C4-2B (cell line): Measurements from ENCODE around the gene CARMIL1.

Experiments used
- ZFX ChIP-seq: fragments of 450-650 bp; IDR thresholded peaks from 2 replicates; pipeline ENCODE4 v1.6.1; 2017
- TF ChIP-seq, protein P1 (sequence below): fragments of 450-650 bp; conservative IDR thresholded peaks from 2 replicates; pipeline ENCODE4 v1.5.1; 2017; ENCODE audit warnings: mild to moderate bottlenecking

DNA sequence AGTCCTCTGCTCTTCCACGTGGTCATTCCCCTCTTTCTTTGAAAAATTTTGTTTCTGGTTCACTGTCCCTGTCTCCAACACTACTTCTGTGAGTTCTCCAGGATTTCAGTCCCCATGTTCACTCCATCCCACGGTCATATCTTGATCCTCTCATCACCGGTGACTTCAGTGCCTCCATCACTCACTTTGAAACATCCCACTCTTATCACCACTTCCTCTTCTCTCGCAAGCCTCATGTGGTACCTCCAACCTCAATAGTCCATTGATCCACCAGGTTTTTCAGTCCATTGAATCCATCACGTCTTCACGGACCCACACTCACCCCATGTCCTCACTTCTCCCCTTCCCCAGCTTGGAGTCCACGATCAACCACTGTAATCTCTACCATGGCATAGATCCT lies 64.8 kb downstream of the CARMIL1 start:
- TF ChIP-seq, protein P1, sequence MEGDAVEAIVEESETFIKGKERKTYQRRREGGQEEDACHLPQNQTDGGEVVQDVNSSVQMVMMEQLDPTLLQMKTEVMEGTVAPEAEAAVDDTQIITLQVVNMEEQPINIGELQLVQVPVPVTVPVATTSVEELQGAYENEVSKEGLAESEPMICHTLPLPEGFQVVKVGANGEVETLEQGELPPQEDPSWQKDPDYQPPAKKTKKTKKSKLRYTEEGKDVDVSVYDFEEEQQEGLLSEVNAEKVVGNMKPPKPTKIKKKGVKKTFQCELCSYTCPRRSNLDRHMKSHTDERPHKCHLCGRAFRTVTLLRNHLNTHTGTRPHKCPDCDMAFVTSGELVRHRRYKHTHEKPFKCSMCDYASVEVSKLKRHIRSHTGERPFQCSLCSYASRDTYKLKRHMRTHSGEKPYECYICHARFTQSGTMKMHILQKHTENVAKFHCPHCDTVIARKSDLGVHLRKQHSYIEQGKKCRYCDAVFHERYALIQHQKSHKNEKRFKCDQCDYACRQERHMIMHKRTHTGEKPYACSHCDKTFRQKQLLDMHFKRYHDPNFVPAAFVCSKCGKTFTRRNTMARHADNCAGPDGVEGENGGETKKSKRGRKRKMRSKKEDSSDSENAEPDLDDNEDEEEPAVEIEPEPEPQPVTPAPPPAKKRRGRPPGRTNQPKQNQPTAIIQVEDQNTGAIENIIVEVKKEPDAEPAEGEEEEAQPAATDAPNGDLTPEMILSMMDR: no peak
- no peak for TF ChIP-seq ZFX
